Activated CD4-positive, alpha-beta T cell treated with anti-CD3 and anti-CD28 coated beads, Interleukin-2, amount 50 U/mL, for 16 hours (primary cell): ENCODE measurements around the gene FBXL13.
"Not testable (repeated sequence)": the region's sequence is repeated elsewhere in the genome, so short reads cannot be mapped to it uniquely, and the experiment has no call there.

Source experiments
- DNase-seq: peaks from one replicate; pipeline ENCODE4 v3.0.0-alpha.2; 2020

FBXL13 gene

DNA sequence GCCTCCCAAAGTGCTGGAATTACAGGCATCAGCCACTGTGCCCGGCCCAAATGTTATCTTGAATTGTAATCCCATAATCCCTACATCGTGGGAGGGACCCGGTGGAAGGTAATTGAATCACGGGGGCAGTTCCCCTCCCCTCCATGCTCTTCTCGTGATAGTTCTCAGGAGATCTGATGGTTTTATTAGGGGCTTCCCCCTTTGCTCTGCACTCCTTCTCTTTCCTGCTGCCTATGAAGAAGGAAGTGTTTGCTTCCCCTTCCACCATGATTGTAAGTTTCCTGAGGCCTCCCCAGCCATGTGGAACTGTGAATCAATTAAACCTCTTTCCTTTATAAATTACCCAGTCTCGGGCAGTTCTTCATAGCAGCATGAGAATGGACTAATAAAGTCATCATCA lies 3.6 kb upstream of the FBXL13 start:
- not testable (repeated sequence) for DNase-seq

- DNase-seq, result no peak
These were observed 2.7 kb upstream of the FBXL13 start for GRCh38 chr7:103077318-103077717.

DNA sequence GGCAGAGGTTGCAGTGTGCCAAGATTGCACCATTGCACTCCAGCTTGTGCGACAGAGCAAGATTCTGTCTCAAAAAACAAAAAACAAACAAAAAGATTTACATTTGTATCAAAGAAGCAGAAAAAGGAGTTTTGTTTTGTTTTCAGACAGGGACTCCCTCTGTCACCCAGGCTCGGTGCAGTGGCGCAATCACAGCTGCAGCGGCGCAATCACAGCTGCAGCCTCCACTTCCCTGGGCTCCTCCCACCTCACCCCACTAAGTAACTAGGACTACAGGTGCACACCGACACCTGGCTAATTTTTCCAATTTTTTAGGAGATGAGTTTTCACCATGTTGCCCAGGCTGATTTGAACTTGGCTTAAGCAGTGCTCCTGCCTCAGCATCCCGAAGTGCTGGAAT lies 2.2 kb upstream of the FBXL13 start:
- DNase-seq, result no peak

- peak; percentile 59 for DNase-seq
These were observed 832 bp upstream of the FBXL13 start for GRCh38 chr7:103075337-103075918.

DNA sequence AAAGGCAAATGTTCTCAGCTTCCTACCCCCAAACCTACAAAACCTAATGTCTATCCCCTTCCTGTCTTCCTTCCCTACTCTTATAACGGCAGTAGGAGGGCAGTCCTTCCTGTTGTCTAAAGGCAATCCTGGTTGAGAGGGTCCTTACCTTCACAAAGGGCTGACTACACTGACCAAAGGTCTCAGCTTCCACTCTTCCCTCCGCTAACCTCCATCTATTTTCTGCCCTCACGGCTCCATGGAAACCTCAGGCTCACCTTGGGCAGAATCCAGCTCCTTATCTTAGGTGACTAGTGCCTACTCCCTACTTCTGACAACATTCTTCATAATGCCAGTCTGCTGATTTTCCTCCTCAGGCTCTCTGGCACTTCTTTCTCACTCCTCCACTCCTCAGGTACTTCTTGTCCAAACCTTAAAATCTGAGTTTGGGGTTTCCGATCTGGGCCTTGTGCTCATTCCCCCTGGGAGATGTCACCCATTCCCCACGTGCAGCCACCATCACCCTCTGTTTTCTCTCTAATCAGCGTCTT lies 542 bp downstream of the FBXL13 start:
- no peak for DNase-seq

- DNase-seq, result no peak
These were observed 3.6 kb downstream of the FBXL13 start for GRCh38 chr7:103071000-103071399.

- no peak for DNase-seq
These were observed 5.9 kb downstream of the FBXL13 start for GRCh38 chr7:103068414-103069403.

DNA sequence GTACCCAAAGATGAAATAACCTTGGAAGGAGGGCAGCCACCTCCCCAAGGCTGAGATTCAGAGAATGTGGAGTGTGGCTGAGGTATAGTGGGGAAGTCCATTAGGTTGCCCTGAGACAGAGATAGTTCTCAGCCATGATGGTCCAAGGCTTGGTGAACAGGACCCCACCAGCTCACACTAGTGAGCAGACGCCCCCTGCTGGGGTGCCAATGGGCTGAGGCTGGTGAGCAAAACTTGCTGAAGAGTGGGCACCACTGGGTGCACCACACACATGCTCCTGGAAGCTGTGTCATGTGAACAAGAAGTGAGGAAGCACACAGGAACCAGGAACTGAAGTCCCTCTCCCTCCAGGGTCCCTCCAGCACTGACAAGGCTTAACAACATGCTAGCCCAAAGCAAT lies 8.9 kb downstream of the FBXL13 start:
- DNase-seq, result peak; percentile 39

GRCh38 chr7:103063895-103064294 lies 10.7 kb downstream of the FBXL13 start:
- no peak for DNase-seq

GRCh38 chr7:103059471-103059870 lies 15.1 kb downstream of the FBXL13 start:
- DNase-seq, result no peak

DNA sequence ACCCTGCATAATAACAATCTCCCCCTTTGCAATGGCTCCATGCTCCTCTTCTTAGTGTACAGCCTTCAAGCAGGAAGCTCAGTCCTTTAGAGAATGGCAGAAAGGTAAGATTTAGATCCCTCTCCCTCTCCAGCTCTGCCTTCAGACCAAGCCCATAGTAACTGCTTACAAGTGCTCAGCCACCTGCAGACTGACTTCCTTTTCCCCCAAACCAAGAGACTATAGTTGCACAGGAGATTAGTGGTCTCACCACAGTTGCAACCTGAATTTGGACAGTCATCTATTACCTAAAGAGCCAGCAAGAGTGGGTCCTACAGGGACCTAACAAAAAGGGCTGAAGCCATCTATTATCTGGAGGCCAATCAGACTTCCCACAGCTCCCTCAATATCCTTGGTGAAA lies 16.5 kb downstream of the FBXL13 start:
- DNase-seq, result no peak

DNA sequence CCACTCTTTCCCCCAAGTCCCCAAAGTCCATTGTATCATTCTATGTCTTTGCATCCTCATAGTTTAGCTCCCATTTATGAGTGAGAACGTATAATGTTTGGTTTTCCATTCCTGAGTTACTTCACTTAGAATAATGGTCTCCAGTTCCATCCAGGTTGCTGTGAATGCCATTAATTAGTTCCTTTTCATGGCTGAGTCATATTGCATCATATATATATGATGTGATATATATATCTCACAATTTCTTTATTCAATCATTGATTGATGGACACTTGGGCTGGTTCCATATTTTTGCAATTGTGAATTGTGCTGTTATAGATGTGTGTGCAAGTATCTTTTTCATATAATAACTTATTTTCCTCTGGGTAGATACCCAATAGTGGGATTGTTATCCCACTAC lies 18.6 kb downstream of the FBXL13 start:
- not testable (repeated sequence) for DNase-seq

DNA sequence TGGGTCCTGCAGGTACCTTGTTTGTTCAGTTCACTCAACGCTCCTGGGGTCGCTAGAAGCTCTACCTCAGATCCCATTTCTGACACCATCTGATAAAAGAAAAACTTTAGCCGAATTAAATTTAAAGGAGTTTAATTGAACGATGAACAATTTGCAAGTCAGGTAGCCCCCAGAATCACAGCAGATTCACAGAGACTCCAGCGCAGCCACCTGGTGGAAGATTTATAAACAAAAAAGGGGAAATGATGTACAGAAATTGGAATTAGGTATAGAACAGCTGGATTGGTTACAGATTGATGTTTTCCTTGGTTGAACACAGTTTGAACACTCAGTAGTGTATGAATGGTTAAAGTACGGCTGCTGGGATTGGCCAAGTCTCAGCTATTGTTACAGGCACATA lies 23.1 kb downstream of the FBXL13 start:
- DNase-seq, result no peak

DNA sequence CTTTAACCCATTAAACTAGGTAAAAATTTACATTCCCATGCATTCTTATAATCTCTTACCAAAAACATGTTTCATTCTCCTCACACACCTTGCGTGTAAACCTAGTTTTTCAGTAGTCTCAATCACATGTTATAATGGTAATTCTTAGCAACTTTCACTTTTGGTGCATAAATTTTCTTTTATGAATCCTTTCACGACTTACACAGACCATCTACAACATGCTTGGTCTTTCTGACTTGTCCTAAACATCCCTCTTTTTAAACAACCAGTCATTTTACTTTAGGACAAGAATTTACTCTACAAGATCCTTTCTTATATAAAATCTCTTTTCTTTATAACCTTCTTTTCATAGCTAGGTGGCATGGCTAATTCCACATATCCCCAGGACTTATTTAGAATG lies 25.8 kb downstream of the FBXL13 start:
- no peak for DNase-seq

- DNase-seq, result not testable (repeated sequence)
These were observed 32.8 kb downstream of the FBXL13 start for GRCh38 chr7:103041815-103042214.

DNA sequence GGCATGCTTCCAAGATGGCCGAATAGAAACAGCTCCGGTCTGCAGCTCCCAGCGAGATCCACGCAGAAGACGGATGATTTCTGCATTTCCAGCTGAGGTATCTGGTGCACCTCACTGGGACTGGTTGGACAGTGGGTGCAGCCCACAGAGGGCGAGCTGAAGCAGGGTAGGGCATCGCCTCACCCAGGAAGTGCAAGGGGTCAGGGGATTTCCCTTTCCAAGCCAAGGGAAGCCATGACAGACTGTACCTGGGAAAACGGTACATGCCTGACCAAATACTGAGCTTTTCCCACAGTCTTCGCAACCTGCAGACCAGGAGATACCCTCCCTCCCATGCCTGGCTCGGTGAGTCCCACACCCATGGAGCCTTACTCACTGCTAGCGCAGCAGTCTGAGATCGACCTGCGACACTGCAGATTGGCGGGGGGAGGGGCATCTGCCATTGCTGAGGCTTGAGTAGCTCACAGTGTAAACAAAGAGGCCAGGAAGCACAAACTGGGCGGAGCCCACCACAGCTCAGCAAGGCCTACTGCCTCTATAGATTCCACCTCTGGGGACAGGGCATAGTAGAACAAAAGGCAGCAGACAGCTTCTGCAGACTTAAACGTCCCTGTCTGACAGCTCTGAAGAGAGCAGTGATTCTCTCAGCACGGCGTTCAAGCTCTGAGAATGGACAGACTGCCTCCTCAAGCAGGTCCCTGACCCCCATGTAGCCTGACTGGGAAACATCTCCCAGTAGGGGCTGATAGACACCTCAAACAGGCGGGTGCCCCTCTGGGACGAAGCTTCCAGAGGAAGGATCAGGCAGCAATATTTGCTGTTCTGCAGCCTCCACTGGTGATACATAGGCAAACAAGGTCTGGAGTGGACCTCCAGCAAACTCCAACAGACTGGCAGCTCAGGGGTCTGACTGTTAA lies 36.5 kb downstream of the FBXL13 start:
- DNase-seq, result not testable (repeated sequence)

- DNase-seq, result no peak
These were observed 37.1 kb downstream of the FBXL13 start for GRCh38 chr7:103037476-103037822.

DNA sequence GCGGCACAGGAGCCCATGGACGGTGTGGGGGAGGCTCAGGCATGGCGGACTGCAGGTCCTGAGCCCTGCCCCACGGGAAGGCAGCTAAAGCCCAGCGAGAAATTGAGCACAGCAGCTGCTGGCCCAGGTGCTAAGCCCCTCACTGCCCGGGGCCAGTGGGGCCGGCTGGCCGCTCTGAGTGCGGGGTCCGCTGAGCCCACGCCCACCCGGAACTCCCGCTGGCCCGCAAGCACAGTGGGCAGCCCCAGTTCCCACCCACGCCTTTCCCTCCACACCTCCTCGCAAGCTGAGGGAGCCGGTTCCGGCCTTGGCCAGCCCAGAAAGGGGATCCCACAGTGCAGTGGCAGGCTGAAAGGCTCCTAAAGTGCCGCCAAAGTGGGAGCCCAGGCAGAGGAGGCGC lies 40.3 kb downstream of the FBXL13 start:
- not testable (repeated sequence) for DNase-seq

GRCh38 chr7:103031781-103032180 lies 42.8 kb downstream of the FBXL13 start:
- DNase-seq, result no peak

- no peak for DNase-seq
These were observed 43.6 kb downstream of the FBXL13 start for GRCh38 chr7:103031024-103031423.

DNA sequence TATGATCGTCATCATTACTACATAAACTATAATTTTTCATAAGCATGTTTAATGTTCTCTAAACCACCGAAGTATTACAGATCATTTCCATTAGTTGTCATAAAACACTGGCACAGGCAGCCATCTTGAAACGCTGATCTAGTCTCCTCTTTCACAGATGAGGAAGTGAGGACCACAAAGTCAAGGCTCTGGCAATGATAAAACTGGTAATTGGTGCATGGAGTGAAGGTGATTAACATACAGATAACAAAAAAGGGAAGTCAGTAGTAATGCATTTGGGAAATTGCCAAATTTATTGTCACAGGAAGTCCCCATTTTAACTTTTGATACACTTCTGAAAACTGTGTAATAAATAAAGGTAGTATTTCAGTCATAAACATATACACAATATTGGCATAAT lies 49.3 kb downstream of the FBXL13 start:
- no peak for DNase-seq

GRCh38 chr7:103023578-103023977 lies 51.0 kb downstream of the FBXL13 start:
- DNase-seq, result not testable (repeated sequence)

DNA sequence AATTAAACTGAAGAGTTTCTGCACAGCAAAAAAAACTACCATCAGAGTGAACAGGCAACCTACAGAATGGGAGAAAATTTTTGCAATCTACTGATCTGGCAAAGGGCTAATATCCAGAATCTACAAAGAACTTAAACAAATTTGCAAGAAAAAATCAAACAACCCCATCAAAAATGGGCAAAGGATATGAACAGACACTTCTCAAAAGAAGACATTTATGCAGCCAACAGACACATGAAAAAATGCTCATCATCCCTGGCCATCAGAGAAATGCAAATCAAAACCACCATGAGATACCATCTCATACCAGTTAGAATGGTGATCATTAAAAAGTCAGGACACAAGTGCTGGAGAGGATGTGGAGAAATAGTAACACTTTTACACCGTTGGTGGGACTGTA lies 53.1 kb downstream of the FBXL13 start:
- DNase-seq, result not testable (repeated sequence)
